Erythroblast (primary cell): Measurements from ENCODE around the gene LRRC4B.
"Not testable (repeated sequence)": the region's sequence is repeated elsewhere in the genome, so short reads cannot be mapped to it uniquely, and the experiment has no call there.

Source experiments
- DNase-seq, 2 experiments: peaks; one replicate each; lab custom pipeline; 2025; lab: John Stamatoyannopoulos, UW
- GATA1 ChIP-seq: IDR thresholded peaks from 2 replicates; pipeline ENCODE4 v1.6.1; 2011; ENCODE audit warnings: low read depth, mild to moderate bottlenecking, control low read depth, low read length, moderate library complexity
- POLR2A ChIP-seq: IDR thresholded peaks from 2 replicates; pipeline ENCODE4 v1.6.1; 2011; ENCODE audit warnings: mild to moderate bottlenecking, low read length

Gene LRRC4B

GRCh38 chr19:50535672-50536187 lies 32.5 kb downstream of the LRRC4B start:
- no peak for DNase-seq
- TF ChIP-seq GATA1 (no peak), POLR2A (no peak)

GRCh38 chr19:50534478-50534877 lies 33.8 kb downstream of the LRRC4B start:
- no peak for DNase-seq
- TF ChIP-seq GATA1, result no peak

GRCh38 chr19:50532952-50533351 lies 35.3 kb downstream of the LRRC4B start:
- TF ChIP-seq GATA1 (no peak), POLR2A (no peak)
- no peak for DNase-seq

GRCh38 chr19:50531171-50531612 lies 37.0 kb downstream of the LRRC4B start:
- no peak for DNase-seq
- no peak for TF ChIP-seq GATA1
- no peak for TF ChIP-seq POLR2A

GRCh38 chr19:50528052-50528451 lies 40.2 kb downstream of the LRRC4B start:
- not testable (repeated sequence) for DNase-seq

GRCh38 chr19:50522881-50523280 lies 45.4 kb downstream of the LRRC4B start:
- no peak for DNase-seq
- TF ChIP-seq POLR2A (no peak), GATA1 (no peak)

- TF ChIP-seq GATA1 (no peak), POLR2A (no peak)
- DNase-seq, result no peak
These were observed 47.3 kb downstream of the LRRC4B start for GRCh38 chr19:50520822-50521465.

GRCh38 chr19:50519006-50519575 lies 49.1 kb downstream of the LRRC4B start:
- no peak for TF ChIP-seq POLR2A
- TF ChIP-seq GATA1, result no peak
- no peak for DNase-seq

- TF ChIP-seq GATA1, result no peak
- TF ChIP-seq POLR2A, result no peak
- no peak for DNase-seq
These were observed 49.9 kb downstream of the LRRC4B start for GRCh38 chr19:50518091-50519005.

- DNase-seq, result no peak
- TF ChIP-seq GATA1, result no peak
- TF ChIP-seq POLR2A, result no peak
These were observed 50.5 kb downstream of the LRRC4B start for GRCh38 chr19:50517704-50518075.

- no peak for DNase-seq
- TF ChIP-seq POLR2A (no peak), GATA1 (no peak)
These were observed 51.1 kb downstream of the LRRC4B start for GRCh38 chr19:50516964-50517703.

GRCh38 chr19:50516456-50516855 lies 51.8 kb downstream of the LRRC4B start:
- no peak for DNase-seq
- TF ChIP-seq POLR2A (no peak), GATA1 (no peak)

- DNase-seq, result no peak
- TF ChIP-seq POLR2A, result no peak
- TF ChIP-seq GATA1, result no peak
These were observed 53.1 kb downstream of the LRRC4B start for GRCh38 chr19:50515168-50515561.
